Heart right ventricle (tissue), 16 donors: ENCODE data around the gene GPR25. TPM values are rescaled to one million over a fixed set of nuclear protein-coding genes. Genes with fewer than 3 reads are reported as not detected.

Experiments used
- ATAC-seq, 8 donors: fragments of 200-7000 bp; cut with Tn5 transposase; one replicate each; pipeline ENCODE4 v1.9.1; 2020; ENCODE audit warnings: mild to moderate bottlenecking in 8 of 8, moderate library complexity in 8 of 8, moderate number of reproducible peaks in 1 of 8
- DNase-seq, 2 donors: peaks; one replicate each; pipeline ENCODE4 v3.0.0-alpha.2; 2020
- H3K27ac ChIP-seq, 10 donors: fragments of 200-600 bp; sonication (generic) in 2 of 10; one replicate each; pipeline versions ENCODE4 v1.5.0 to v1.8.0; 2020 to 2022; ENCODE audit warnings: mild to moderate bottlenecking in 3 of 10
- H3K27me3 ChIP-seq, 7 donors: fragments of 200-600 bp; one replicate each; pipeline ENCODE4 v1.8.0; 2021 to 2022; ENCODE audit warnings: mild to moderate bottlenecking in 2 of 7
- H3K36me3 ChIP-seq, 9 donors: fragments of 200-600 bp; sonication (generic) in 1 of 9; one replicate each; pipeline versions ENCODE4 v1.5.0 to v1.8.0; 2020 to 2022; ENCODE audit warnings: mild to moderate bottlenecking in 2 of 9
- H3K4me1 ChIP-seq, 9 donors: fragments of 200-600 bp; sonication (generic) in 1 of 9; one replicate each; pipeline versions ENCODE4 v1.5.0 to v1.8.0; 2020 to 2022; ENCODE audit warnings: mild to moderate bottlenecking in 4 of 9
- H3K4me3 ChIP-seq, 10 donors: fragments of 200-600 bp; sonication (generic) in 2 of 10; one replicate each; pipeline versions ENCODE4 v1.5.0 to v1.8.0; 2020 to 2022; ENCODE audit warnings: mild to moderate bottlenecking in 7 of 10, moderate library complexity in 2 of 10
- H3K9me3 ChIP-seq, 11 donors: fragments of 200-600 bp in 10 of 11; sonication (generic) in 2 of 11; one replicate each; pipeline versions ENCODE4 v1.5.0 to v1.8.0; 2013 to 2022; ENCODE audit warnings: mild to moderate bottlenecking in 2 of 11, control low read depth in 1 of 11, moderate library complexity in 1 of 11
- CTCF ChIP-seq, 9 donors: fragments of 200-600 bp; sonication (generic) in 2 of 9; IDR thresholded peaks; one replicate each; pipeline versions ENCODE4 v1.5.0 to v1.8.0; 2021 to 2022; ENCODE audit warnings: antibody characterized with exemption in 9 of 9, mild to moderate bottlenecking in 5 of 9, moderate library complexity in 1 of 9
- whole genome bisulfite sequencing, 2 donors: extraction: QIAGEN DNeasy Blood & Tissue Kit; methylation state at CpG; one replicate each; pipeline ENCODE4 v1.1.7; 2013; ENCODE audit warnings: inconsistent platforms in 1 of 2; 5-methylcytosine and 5-hydroxymethylcytosine counted together
- intact Hi-C, 10 donors: fragments of 100-400 bp; cut with DNase I; formaldehyde crosslinking; loops; one replicate each; pipeline versions ENCODE4 v1.11.1 to v1.14.2; 2022
- polyA plus RNA-seq, 2 donors: library from polyadenylated mRNA; stranded (reverse); fragments of 200-250 nt; gene quantifications; one replicate each; pipeline ENCODE4 v1.2.3, GENCODE V29; 2013
- total RNA-seq, 10 donors: library from RNA; stranded (reverse); fragmentation: NEBNext Ultra II Directional in 3 of 10; extraction: Animal tissue kit (Norgen Biotek cat#: 25700) in 3 of 10; gene quantifications; one replicate each; pipeline versions ENCODE4 v1.2.1 to v1.2.4, GENCODE V29; 2021 to 2023
- donor health status: Arrhythmogenic right ventricular cardiomyopathy.
- donor health status: ischemic (EF 13 %, LVEDD 7.1; RV severe dilation, severe dysfunction).
- donor health status: healthy with polysubstance abuse.
- donor health status: DM: no; HTN: yes; CAD: no.
- donor health status: DM: no; HTN: no; CAD: no.
- donor health status: ischemic (EF 25% LVEDD 6.9; RV normal size, moderate dysfunction).
- donor health status: ischemic (EF 25% LVEDD 5.7; RV mildly dilated, moderate dysfunction).
- donor health status: healthy.
- donor health status: DM: yes; HTN: yes; CAD: no.
- donor health status: Ischemic cardiomyopathy.
- donor health status: ischemic (EF 35%, LVEDD 5.7; RV mildly dilated, moderate dysfunction).
- donor health status: nonischemic (EF 11% LVEDD 7.7; RV severe dilation, severe dysfunction).
- donor health status: DM: yes; HTN: yes; CAD: no.
- donor health status: PGD.
- donor health status: ischemic (EF 29% LVEDD 5.4; RV normal size, mild dysfunction).
- donor health status: nonischemic (EF 23%, LVEDD 6.1; RV moderate dilation, normal function).

Gene GPR25
- total and polyA plus RNA-seq, 12 donors = not detected

DNA sequence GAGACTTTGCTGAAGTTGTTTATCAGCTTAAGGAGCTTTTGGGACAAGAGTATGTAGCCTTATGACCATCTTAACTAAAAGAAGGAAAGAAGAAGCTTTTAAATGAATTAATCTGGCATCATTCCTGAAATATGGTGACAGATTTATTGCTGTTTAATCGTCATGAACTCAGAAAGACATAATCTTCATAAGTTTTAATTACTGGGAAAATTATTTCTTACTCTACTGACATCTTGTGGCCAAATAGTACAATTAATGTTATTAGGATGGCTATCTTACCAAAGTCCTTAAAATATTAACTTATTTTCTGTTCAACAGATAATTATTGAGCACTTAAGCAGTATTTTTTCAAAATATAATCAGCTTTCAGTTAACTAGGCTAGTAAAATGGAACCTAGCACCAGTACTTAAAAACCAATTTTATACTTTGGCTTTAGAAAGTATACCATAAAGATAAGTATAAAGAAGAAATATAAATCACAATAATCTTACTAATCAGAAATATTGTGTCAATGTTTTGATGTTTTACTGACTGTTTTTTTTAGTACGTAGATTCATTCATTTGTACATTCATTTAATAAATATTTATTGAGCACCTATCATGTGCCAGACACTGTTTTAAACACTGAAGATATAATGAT lies 34.7 kb upstream of the GPR25 start:
- DNase-seq = no peak
- intact Hi-C loops = loop anchor here in 7 of 10 donors (2.0 to 10.0 kb wide), 4 partner anchors 213 to 273 kb away; partner anchors contain the start of gene KIF14 (in 7 of the 7)
- 48 to 58% methylated on average over 2 of the region's 2 CpGs for WGBS, 2 donors

GRCh38 chr1:200838676-200839445 lies 33.9 kb upstream of the GPR25 start:
- no peak for ATAC-seq
- intact Hi-C loops = loop anchor here in 6 of 10 donors (2.0 to 10.0 kb wide), 4 partner anchors 214 to 274 kb away; partner anchors contain the start of gene KIF14 (in 6 of the 6)
- peaks cover 0 to 5% (median 0%) of the 10 kb centered on the region in 9 donors for H3K4me1 ChIP-seq

More for the DNA sequence above, 34.7 kb upstream of the GPR25 start:
- peaks cover 0 to 45% (median 0%) of the 10 kb centered on the region in 9 donors for H3K36me3 ChIP-seq
- TF ChIP-seq CTCF (IDR thresholded peaks at IDR 0.05) = peak in 8 of 9 donors; percentile 38 to 68 (median 57)
- H3K4me3 ChIP-seq = no peak overlapping the region
- no peaks in the 10 kb centered on the region for H3K27me3 ChIP-seq
- no peak for ATAC-seq
- H3K27ac ChIP-seq = no peak overlapping the region
- peaks cover 0 to 5% (median 0%) of the 10 kb centered on the region in 9 donors for H3K4me1 ChIP-seq
- H3K9me3 ChIP-seq = peaks cover 0 to 17% (median 0%) of the 10 kb centered on the region in 11 donors

DNA sequence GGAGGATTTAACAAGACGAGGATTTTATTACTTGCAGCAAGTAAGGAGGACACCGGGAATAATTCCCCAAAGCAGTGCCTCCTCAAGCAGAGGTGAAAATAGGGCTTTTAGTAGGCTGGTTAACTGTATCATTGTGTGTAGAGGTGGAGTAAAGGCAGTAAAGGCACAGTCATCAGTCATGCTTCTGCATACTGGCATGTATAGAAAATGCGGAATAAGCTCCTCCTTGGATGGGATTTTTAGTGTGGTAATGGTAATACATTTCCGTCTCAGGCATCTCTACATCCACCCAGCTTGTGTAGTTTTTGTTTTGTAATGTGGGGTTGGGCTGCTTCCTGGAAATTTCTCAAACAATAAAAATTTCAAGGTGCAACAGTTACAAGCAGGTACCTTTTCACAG lies 27.4 kb upstream of the GPR25 start:
- WGBS, 2 donors = 95% methylated on average over 4 of the region's 4 CpGs
- H3K4me3 ChIP-seq = no peak overlapping the region
- ATAC-seq (no peak), DNase-seq (no peak)
- H3K36me3 ChIP-seq = peaks cover 0 to 92% (median 38%) of the 10 kb centered on the region in 9 donors
- intact Hi-C loops = no loop called here
- no peak for TF ChIP-seq CTCF (IDR thresholded peaks at IDR 0.05)
- H3K9me3 ChIP-seq = no peaks in the 10 kb centered on the region
- H3K27ac ChIP-seq = no peak overlapping the region
- H3K27me3 ChIP-seq = no peaks in the 10 kb centered on the region
- H3K4me1 ChIP-seq = no peaks in the 10 kb centered on the region

More at GRCh38 chr1:200838676-200839445, 33.9 kb upstream of the GPR25 start:
- Histone ChIP-seq H3K27ac (no peak overlapping the region), H3K9me3 (peaks cover 0 to 17% (median 0%) of the 10 kb centered on the region in 11 donors), H3K27me3 (no peaks in the 10 kb centered on the region), H3K4me3 (no peak overlapping the region), H3K36me3 (peaks cover 0 to 45% (median 0%) of the 10 kb centered on the region in 9 donors)
- WGBS, 2 donors = 79 to 84% methylated on average over 3 of the region's 3 CpGs
- no peak for DNase-seq
- no peak for TF ChIP-seq CTCF (IDR thresholded peaks at IDR 0.05)

GRCh38 chr1:200846398-200846797 lies 26.4 kb upstream of the GPR25 start:
- Histone ChIP-seq H3K4me1 (no peaks in the 10 kb centered on the region), H3K36me3 (peaks cover 0 to 100% (median 38%) of the 10 kb centered on the region in 9 donors), H3K27ac (no peak overlapping the region), H3K9me3 (no peaks in the 10 kb centered on the region), H3K27me3 (no peaks in the 10 kb centered on the region), H3K4me3 (no peak overlapping the region)
- intact Hi-C loops = no loop called here
- DNase-seq (no peak), ATAC-seq (no peak)
- no peak for TF ChIP-seq CTCF (IDR thresholded peaks at IDR 0.05)
- 93 to 100% methylated on average over 1 of the region's 1 CpG for WGBS, 2 donors
